PFSK-1 (cell line): Measurements from ENCODE around the gene SAG.

Experiments
- FOXP2 ChIP-seq: optimal IDR thresholded peaks from 2 replicates; pipeline ENCODE3; 2011; ENCODE audit warnings: borderline replicate concordance, control low read depth, inconsistent platforms; ENCODE audit not compliant: insufficient read depth; ENCODE audit errors: extremely low read length, extremely low read depth
- POLR2AphosphoS5 ChIP-seq: IDR thresholded peaks from 2 replicates; pipeline ENCODE4 v1.6.1; 2012; ENCODE audit warnings: low read depth, mild to moderate bottlenecking, control low read depth, low read length, moderate library complexity
- REST ChIP-seq, 2 experiments: IDR thresholded peaks; 2 replicates each; pipeline versions ENCODE4 v1.6.1 to v1.8.0; 2011 to 2012; ENCODE audit warnings: low read depth in 2 of 2, low read length in 2 of 2, control low read depth in 1 of 2, inconsistent platforms in 1 of 2, mild to moderate bottlenecking in 1 of 2, moderate library complexity in 1 of 2; ENCODE audit not compliant: insufficient read depth in 1 of 2
- SIN3A ChIP-seq: IDR thresholded peaks from 2 replicates; pipeline ENCODE4 v1.6.1; 2012; ENCODE audit warnings: mild to moderate bottlenecking, low read length, moderate library complexity, borderline replicate concordance; ENCODE audit not compliant: insufficient read depth
- TAF1 ChIP-seq: IDR thresholded peaks from 2 replicates; pipeline ENCODE4 v1.6.1; 2012; ENCODE audit warnings: low read length, control low read depth, borderline replicate concordance; ENCODE audit not compliant: insufficient read depth

Gene SAG

GRCh38 chr2:233278921-233279320, 28.7 kb upstream of the SAG start:
- no peak for TF ChIP-seq FOXP2
- TF ChIP-seq SIN3A = no peak
- TF ChIP-seq REST (IDR thresholded peaks at IDR 0.05; ENCODE audit: insufficient read depth in 1 of 2, low read depth in 2 of 2, low read length in 2 of 2) = no peak
- TF ChIP-seq TAF1 = no peak
- no peak for TF ChIP-seq POLR2AphosphoS5

- TF ChIP-seq SIN3A = no peak
- no peak for TF ChIP-seq FOXP2
- TF ChIP-seq POLR2AphosphoS5 = no peak
- TF ChIP-seq REST (IDR thresholded peaks at IDR 0.05; ENCODE audit: insufficient read depth in 1 of 2, low read depth in 2 of 2, low read length in 2 of 2) = no peak
- TF ChIP-seq TAF1 = no peak
Measured at GRCh38 chr2:233280114-233280693, 27.4 kb upstream of the SAG start.

GRCh38 chr2:233281553-233281952, 26.1 kb upstream of the SAG start:
- no peak for TF ChIP-seq SIN3A
- TF ChIP-seq REST (IDR thresholded peaks at IDR 0.05; ENCODE audit: insufficient read depth in 1 of 2, low read depth in 2 of 2, low read length in 2 of 2) = no peak
- no peak for TF ChIP-seq FOXP2
- no peak for TF ChIP-seq TAF1
- no peak for TF ChIP-seq POLR2AphosphoS5

GRCh38 chr2:233281992-233282603, 25.5 kb upstream of the SAG start:
- TF ChIP-seq TAF1 (no peak), POLR2AphosphoS5 (no peak), SIN3A (no peak), REST (IDR thresholded peaks at IDR 0.05; ENCODE audit: insufficient read depth in 1 of 2, low read depth in 2 of 2, low read length in 2 of 2) (no peak), FOXP2 (no peak)
